Neuronal stem cell (in vitro differentiated cells): ENCODE results near the gene ABHD10.

Experiments
- DNase-seq: peaks from one replicate; pipeline ENCODE4 v3.0.0-alpha.2; 2013; ENCODE audit warnings: low spot score
- H2AFZ ChIP-seq: one replicate; pipeline ENCODE4 v1.6.1; 2013; ENCODE audit warnings: mild to moderate bottlenecking, low read length, inconsistent platforms
- H2AK5ac ChIP-seq: 2 replicates; pipeline ENCODE4 v1.6.1; 2013; ENCODE audit warnings: low read depth, mild to moderate bottlenecking, inconsistent platforms, low read length, moderate library complexity, mixed read lengths
- H2BK120ac ChIP-seq: 2 replicates; pipeline ENCODE4 v1.6.1; 2013; ENCODE audit warnings: low read depth, mild to moderate bottlenecking, inconsistent platforms, low read length, moderate library complexity, mixed read lengths
- H2BK12ac ChIP-seq: one replicate; pipeline ENCODE4 v1.6.1; 2013; ENCODE audit warnings: low read length, inconsistent platforms
- H2BK15ac ChIP-seq: 2 replicates; pipeline ENCODE4 v1.6.1; 2013; ENCODE audit warnings: mild to moderate bottlenecking, low read length, inconsistent platforms, mixed read lengths
- H2BK5ac ChIP-seq: one replicate; pipeline ENCODE4 v1.6.1; 2013; ENCODE audit warnings: inconsistent platforms, mild to moderate bottlenecking, low read length, moderate library complexity
- H3K14ac ChIP-seq: one replicate; pipeline ENCODE4 v1.6.1; 2013; ENCODE audit warnings: low read length, inconsistent platforms
- H3K18ac ChIP-seq: 2 replicates; pipeline ENCODE4 v1.6.1; 2013; ENCODE audit warnings: low read length, inconsistent platforms
- H3K23ac ChIP-seq: 2 replicates; pipeline ENCODE4 v1.6.1; 2013; ENCODE audit warnings: low read depth, mild to moderate bottlenecking, mixed read lengths, low read length, inconsistent platforms; ENCODE audit not compliant: poor library complexity
- H3K27ac ChIP-seq: replicated peaks from 3 replicates; pipeline ENCODE4 v1.5.1; 2013; ENCODE audit warnings: low read length, inconsistent platforms
- H3K27me3 ChIP-seq, 3 experiments: 2 replicates each; pipeline ENCODE4 v1.6.1; 2013; ENCODE audit warnings: low read length in 3 of 3, mild to moderate bottlenecking in 2 of 3, inconsistent platforms in 1 of 3, low read depth in 1 of 3, mixed read lengths in 1 of 3, moderate library complexity in 1 of 3; ENCODE audit not compliant: control insufficient read depth in 3 of 3, insufficient read depth in 3 of 3
- H3K36me3 ChIP-seq, 2 donors: replicated peaks in 1 of 2; 2 replicates each; pipeline ENCODE4 v1.6.1; 2013; ENCODE audit warnings: low read length in 2 of 2; ENCODE audit not compliant: control insufficient read depth in 2 of 2, insufficient read depth in 2 of 2
- H3K4ac ChIP-seq: 2 replicates; pipeline ENCODE4 v1.6.1; 2013; ENCODE audit warnings: inconsistent platforms, mild to moderate bottlenecking, low read length, moderate library complexity
- H3K4me1 ChIP-seq, 2 donors: 1 replicate in 1 of 2; 2 replicates in 1 of 2; pipeline ENCODE4 v1.6.1; 2013; ENCODE audit warnings: low read length in 2 of 2, low read depth in 1 of 2; ENCODE audit not compliant: control insufficient read depth in 2 of 2, insufficient read depth in 1 of 2
- H3K4me2 ChIP-seq: one replicate; pipeline ENCODE4 v1.6.1; 2013; ENCODE audit warnings: mild to moderate bottlenecking, low read length, inconsistent platforms; ENCODE audit not compliant: insufficient read depth, poor library complexity, severe bottlenecking
- H3K4me3 ChIP-seq, 2 donors: 2 replicates each; pipeline ENCODE4 v1.5.1; 2013; ENCODE audit warnings: low read length in 2 of 2, mild to moderate bottlenecking in 2 of 2, inconsistent platforms in 1 of 2, moderate library complexity in 1 of 2
- H3K79me1 ChIP-seq: one replicate; pipeline ENCODE4 v1.6.1; 2013; ENCODE audit warnings: low read depth, mild to moderate bottlenecking, inconsistent platforms, low read length, moderate library complexity
- H3K9ac ChIP-seq: one replicate; pipeline ENCODE4 v1.6.1; 2013; ENCODE audit warnings: mild to moderate bottlenecking, low read depth, low read length, inconsistent platforms; ENCODE audit not compliant: poor library complexity
- H3K9me3 ChIP-seq, 2 donors: replicated peaks in 1 of 2; 2 replicates each; pipeline versions ENCODE3 to v1.6.1; 2013; ENCODE audit warnings: low read length in 2 of 2, mild to moderate bottlenecking in 2 of 2, inconsistent platforms in 1 of 2, low read depth in 1 of 2, mixed read lengths in 1 of 2, moderate library complexity in 1 of 2; ENCODE audit not compliant: control insufficient read depth in 2 of 2, insufficient read depth in 1 of 2
- H4K8ac ChIP-seq: one replicate; pipeline ENCODE4 v1.6.1; 2013; ENCODE audit warnings: low read depth, mild to moderate bottlenecking, inconsistent platforms, low read length, moderate library complexity
- H4K91ac ChIP-seq: one replicate; pipeline ENCODE4 v1.6.1; 2013; ENCODE audit warnings: low read length, low read depth, mild to moderate bottlenecking, inconsistent platforms; ENCODE audit not compliant: poor library complexity
- WGBS, 2 donors: extraction: QIAGEN DNeasy Blood & Tissue Kit; methylation state at CpG; one replicate each; pipeline ENCODE4 v1.1.7; 2013; ENCODE audit warnings: missing lambda C conversion rate in 2 of 2, mixed read lengths in 1 of 2; ENCODE audit not compliant: insufficient read length in 2 of 2, insufficient replicate concordance in 1 of 2; ENCODE audit errors: extremely low coverage in 2 of 2; 5-methylcytosine and 5-hydroxymethylcytosine counted together

ABHD10 gene

DNA sequence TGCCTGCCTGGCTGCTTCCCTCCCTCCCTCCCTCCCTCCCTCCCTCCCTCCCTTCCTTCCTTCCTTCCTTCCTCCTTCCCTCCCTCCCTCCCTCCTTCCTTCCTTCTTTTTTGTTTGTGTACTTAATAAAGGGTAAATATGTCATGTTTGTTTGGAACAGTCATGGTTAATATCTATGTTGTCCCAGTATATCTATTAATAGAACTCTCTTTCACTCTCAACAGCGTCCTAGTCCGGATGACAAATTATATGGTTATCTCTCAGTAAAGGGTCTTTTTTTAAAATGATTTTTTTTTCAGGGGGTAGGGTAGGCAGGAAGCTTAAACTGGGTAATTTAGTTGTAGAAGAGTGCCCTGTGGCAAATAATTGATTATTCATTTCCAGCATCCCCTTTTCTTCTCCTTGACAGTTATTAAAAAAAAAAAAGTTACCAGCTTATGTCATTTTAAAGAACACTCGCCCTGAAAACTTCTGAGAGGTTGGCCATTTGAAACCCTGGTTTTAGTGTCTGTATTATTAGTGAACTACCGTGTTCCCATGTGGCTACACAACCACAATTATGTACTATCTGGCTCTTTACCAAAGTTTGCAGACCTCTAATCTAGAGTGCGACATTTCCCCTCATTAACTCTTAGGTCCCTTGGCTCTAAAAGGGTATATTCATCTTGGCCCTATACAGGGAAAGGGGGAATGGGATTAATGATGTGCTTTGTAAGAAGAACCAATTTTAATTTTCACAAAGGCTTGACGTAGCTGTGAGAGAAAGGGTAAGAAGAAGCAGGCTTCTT, 33.6 kb downstream of the ABHD10 start:
- H3K18ac ChIP-seq = no peak overlapping the region
- no peaks in the 10 kb centered on the region for H3K79me1 ChIP-seq
- peaks cover 2 to 3% of the 10 kb centered on the region in 2 donors for H3K4me1 ChIP-seq
- peaks cover 0 to 3% of the 10 kb centered on the region in 2 donors for H3K9me3 ChIP-seq
- no peak for DNase-seq
- no peak overlapping the region for H3K4me3 ChIP-seq
- H3K4me2 ChIP-seq = no peak overlapping the region
- H3K9ac ChIP-seq = no peak overlapping the region
- no peak overlapping the region for H3K4ac ChIP-seq
- no peak overlapping the region for H2BK15ac ChIP-seq
- H2AFZ ChIP-seq = no peak overlapping the region
- no CpG with 5 or more reads among the region's 6 CpGs for WGBS, 2 donors
- no peak overlapping the region for H2AK5ac ChIP-seq
- H2BK5ac ChIP-seq = no peak overlapping the region
- H3K27me3 ChIP-seq = no peaks in the 10 kb centered on the region
- no peak overlapping the region for H3K23ac ChIP-seq
- H2BK12ac ChIP-seq = no peak overlapping the region
- no peak overlapping the region for H4K8ac ChIP-seq
- H2BK120ac ChIP-seq = no peak overlapping the region
- H3K14ac ChIP-seq = no peak overlapping the region
- peaks cover 28 to 75% of the 10 kb centered on the region in 2 donors for H3K36me3 ChIP-seq
- H4K91ac ChIP-seq = no peak overlapping the region
- H3K27ac ChIP-seq = no peak overlapping the region

DNA sequence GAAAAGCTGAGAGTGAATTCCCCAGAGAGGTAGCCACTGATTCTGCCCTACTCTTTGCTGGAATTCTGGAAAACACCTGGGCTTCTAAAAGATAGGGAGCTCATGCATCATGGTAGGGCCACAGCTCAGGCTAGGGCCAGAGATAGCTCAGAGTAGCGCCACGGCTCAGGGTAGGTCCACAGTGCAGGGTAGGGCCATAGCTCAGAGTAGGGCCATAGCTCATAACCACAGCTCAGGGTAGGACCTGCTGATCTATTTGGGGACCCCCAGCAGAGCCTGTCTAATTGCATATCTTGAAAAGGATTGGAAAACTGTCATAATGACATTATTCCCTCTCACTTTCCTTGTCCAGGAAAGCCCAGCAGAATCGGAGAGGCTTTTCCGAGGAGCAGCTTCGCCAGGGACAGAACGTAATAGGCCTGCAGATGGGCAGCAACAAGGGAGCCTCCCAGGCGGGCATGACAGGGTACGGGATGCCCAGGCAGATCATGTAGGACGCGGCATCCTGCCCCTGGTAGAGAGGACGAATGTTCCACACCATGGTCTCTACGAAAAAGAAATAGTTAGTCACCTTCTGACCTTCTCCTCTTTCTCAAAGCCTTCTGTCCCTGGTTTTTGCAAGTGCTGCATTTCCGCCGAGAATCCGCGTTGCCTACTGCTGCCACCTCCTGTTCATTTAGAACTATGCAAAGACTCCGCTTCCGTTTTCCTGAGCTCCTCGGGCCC, 34.4 kb downstream of the ABHD10 start:
- H3K23ac ChIP-seq = no peak overlapping the region
- H3K27me3 ChIP-seq = no peaks in the 10 kb centered on the region
- no peak overlapping the region for H2AK5ac ChIP-seq
- no CpG with 5 or more reads among the region's 19 CpGs for WGBS, 2 donors
- H3K18ac ChIP-seq = peak overlapping the region; percentile 20
- H3K36me3 ChIP-seq = peaks cover 25 to 67% of the 10 kb centered on the region in 2 donors
- no peaks in the 10 kb centered on the region for H3K9me3 ChIP-seq
- no peak overlapping the region for H3K4ac ChIP-seq
- no peak overlapping the region for H4K91ac ChIP-seq
- H3K9ac ChIP-seq = no peak overlapping the region
- DNase-seq = peak; percentile 57
- no peak overlapping the region for H4K8ac ChIP-seq
- no peak overlapping the region for H3K14ac ChIP-seq
- H3K27ac ChIP-seq = peak overlapping the region; percentile 37
- H3K4me2 ChIP-seq = no peak overlapping the region
- no peak overlapping the region for H2AFZ ChIP-seq
- H2BK12ac ChIP-seq = no peak overlapping the region
- no peaks in the 10 kb centered on the region for H3K79me1 ChIP-seq
- peaks cover 2 to 3% of the 10 kb centered on the region in 2 donors for H3K4me1 ChIP-seq
- H2BK15ac ChIP-seq = no peak overlapping the region
- no peak overlapping the region for H2BK120ac ChIP-seq
- H3K4me3 ChIP-seq = no peak overlapping the region
- H2BK5ac ChIP-seq = no peak overlapping the region

DNA sequence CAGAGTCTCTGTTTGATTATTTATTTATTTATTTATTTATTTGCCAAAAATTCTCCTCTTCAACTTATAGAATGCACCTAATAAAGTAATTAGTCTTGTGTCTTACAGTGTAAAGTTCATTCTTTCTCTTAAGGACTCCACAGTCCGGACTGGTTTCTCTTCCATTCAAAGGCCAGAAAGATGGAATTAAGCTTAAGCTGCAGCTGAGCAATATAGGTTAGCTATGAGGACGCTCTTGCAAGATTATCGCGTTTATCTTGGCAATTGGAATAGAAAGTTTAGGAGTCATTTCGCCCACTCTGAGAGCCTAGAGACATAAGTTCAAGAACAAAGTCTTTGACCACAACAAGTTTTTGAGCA, 34.9 kb downstream of the ABHD10 start:
- Histone ChIP-seq H4K91ac (no peak overlapping the region), H2BK5ac (no peak overlapping the region), H3K9me3 (no peaks in the 10 kb centered on the region), H3K79me1 (no peaks in the 10 kb centered on the region), H4K8ac (no peak overlapping the region), H3K36me3 (peaks cover 22 to 61% of the 10 kb centered on the region in 2 donors), H3K4me2 (no peak overlapping the region), H2BK120ac (no peak overlapping the region), H2BK15ac (no peak overlapping the region), H2AK5ac (no peak overlapping the region), H3K23ac (no peak overlapping the region), H2AFZ (no peak overlapping the region), H3K18ac (no peak overlapping the region), H3K4me1 (peaks cover under 1 to 2% of the 10 kb centered on the region in 2 donors), H3K14ac (no peak overlapping the region), H3K4ac (no peak overlapping the region), H2BK12ac (no peak overlapping the region), H3K9ac (no peak overlapping the region), H3K4me3 (no peak overlapping the region), H3K27me3 (no peaks in the 10 kb centered on the region), H3K27ac (no peak overlapping the region)
- WGBS, 2 donors = no CpG with 5 or more reads among the region's 5 CpGs
- no peak for DNase-seq

GRCh38 chr3:112017091-112017490, 38.3 kb downstream of the ABHD10 start:
- Histone ChIP-seq H3K23ac (no peak overlapping the region), H3K27ac (no peak overlapping the region), H3K4me3 (no peak overlapping the region)

More at GRCh38 chr3:112017091-112017490, 38.3 kb downstream of the ABHD10 start:
- no peak overlapping the region for H2BK120ac ChIP-seq
- H4K91ac ChIP-seq = no peak overlapping the region
- no peak overlapping the region for H3K9ac ChIP-seq
- H2BK12ac ChIP-seq = no peak overlapping the region
- no peak overlapping the region for H2BK5ac ChIP-seq
- H2AK5ac ChIP-seq = no peak overlapping the region
- peaks cover 4 to 5% of the 10 kb centered on the region in 2 donors for H3K4me1 ChIP-seq
- no peak overlapping the region for H3K18ac ChIP-seq
- no peaks in the 10 kb centered on the region for H3K79me1 ChIP-seq
- no peak for DNase-seq
- H3K36me3 ChIP-seq = peaks cover 8 to 28% of the 10 kb centered on the region in 2 donors
- no peaks in the 10 kb centered on the region for H3K27me3 ChIP-seq
- no peak overlapping the region for H2BK15ac ChIP-seq
- no peak overlapping the region for H3K14ac ChIP-seq
- no peak overlapping the region for H2AFZ ChIP-seq
- no peaks in the 10 kb centered on the region for H3K9me3 ChIP-seq
- H3K4me2 ChIP-seq = no peak overlapping the region
- H4K8ac ChIP-seq = no peak overlapping the region
- H3K4ac ChIP-seq = no peak overlapping the region
